HG02973 (cell line): ENCODE data around the gene PLA2G2D.

Experiments
- ATAC-seq: cut with Tn5 transposase; IDR thresholded peaks from one replicate; pipeline ENCODE4 v1.9.1; 2021; ENCODE audit warnings: moderate library complexity; ENCODE audit not compliant: unreplicated experiment

PLA2G2D gene

GRCh38 chr1:20090641-20091040, 28.7 kb downstream of the PLA2G2D start:
- no peak for ATAC-seq

- ATAC-seq: no peak
Measured at GRCh38 chr1:20090119-20090518, 29.2 kb downstream of the PLA2G2D start.

GRCh38 chr1:20089328-20090077, 29.8 kb downstream of the PLA2G2D start:
- no peak for ATAC-seq

DNA sequence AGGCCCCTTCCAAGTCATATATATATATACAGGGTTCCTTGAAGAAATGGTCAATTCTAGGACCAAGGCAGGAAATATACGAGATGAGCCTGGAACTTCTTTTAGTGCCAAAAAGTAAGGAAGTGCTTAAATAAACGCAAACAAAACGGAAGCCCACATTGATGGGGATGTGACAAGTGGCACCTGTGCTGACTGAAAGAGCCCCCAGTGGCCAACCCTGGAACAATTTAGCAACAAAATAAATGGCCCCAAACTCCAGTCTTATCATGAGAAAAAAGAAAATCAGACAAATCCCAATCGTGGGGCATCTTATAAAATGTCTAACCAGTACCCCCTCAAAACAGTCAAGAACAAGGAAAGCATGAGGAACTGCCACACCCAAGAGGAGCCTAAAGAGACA, 31.7 kb downstream of the PLA2G2D start:
- no peak for ATAC-seq

DNA sequence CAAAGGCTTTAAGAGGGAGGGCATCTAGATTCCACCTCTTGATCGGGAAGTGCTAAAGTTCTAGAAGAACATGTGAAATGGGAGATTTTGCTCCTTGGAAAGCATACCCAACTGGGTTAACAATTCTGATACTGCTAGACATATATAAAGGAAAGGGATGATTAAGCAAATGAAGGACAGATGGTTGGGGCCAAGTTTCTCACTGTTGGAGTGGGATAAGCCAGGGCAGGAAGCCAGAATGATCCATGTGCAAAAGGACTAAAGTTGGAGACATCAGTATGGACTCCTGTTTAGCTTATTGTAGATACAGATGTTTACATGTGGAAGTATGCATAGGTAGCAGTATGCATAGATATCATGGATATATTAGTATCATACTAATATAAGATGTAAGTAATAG, 32.5 kb downstream of the PLA2G2D start:
- ATAC-seq: no peak

DNA sequence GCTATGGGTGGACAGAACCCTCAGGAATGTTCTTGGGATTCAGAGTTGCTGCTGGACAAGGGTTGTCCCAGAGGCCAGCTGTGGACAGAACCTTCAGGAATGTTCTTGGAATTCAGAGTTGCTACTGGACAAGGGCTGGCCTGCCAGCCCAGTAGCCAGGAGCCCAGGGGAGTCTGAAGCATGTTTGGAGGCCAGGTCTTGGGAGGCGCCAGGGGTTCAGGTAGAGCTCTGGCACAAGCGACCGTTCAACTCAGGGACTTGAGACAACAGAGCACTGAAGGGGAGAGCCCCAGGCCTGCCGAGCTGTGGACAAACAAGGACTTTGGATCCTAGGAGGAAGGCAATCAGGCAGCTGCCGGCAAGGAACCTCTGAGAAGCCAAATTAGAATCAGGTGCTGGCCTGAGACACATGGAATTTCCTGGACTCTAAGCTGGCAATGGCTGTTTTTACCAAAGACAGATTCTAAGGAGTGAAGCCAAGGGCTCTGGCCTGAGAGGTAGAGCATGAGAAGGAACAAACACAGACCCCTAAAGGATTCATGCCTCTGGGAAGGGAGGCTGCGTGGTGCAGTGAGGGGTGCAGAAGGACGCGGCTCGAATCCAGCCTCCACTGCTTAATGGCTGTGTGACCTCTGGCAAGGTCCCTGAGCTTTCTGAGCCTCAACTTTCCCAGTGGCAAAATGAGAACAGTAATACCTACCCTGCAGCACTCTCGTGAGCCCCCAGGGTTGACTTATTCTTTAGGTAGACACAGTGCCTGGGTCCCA, 36.0 kb downstream of the PLA2G2D start:
- ATAC-seq: no peak

- no peak for ATAC-seq
Measured at GRCh38 chr1:20082772-20083171, 36.6 kb downstream of the PLA2G2D start.

DNA sequence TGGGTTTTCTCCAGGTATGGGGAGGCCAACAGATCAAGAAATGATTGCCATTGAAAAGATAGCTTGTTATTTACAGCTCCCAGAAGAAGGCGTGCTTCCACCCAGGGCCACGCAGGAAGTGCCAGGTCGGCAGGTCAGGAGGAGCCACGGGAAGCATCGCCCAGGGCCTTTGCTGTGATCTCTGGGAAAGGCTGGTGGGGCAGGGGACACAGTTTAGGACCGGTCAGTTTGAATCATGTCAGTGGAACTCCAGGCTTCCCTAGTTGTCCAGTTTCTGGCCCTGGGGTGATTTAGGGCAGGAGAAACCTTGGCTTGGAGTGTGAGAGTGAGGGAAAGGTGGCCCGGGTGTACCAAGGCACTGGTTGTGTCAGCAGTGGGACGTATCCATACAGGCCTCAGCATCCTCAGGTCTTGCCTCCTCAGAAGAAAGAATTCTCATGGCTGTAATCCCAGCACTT, 38.0 kb downstream of the PLA2G2D start:
- no peak for ATAC-seq

DNA sequence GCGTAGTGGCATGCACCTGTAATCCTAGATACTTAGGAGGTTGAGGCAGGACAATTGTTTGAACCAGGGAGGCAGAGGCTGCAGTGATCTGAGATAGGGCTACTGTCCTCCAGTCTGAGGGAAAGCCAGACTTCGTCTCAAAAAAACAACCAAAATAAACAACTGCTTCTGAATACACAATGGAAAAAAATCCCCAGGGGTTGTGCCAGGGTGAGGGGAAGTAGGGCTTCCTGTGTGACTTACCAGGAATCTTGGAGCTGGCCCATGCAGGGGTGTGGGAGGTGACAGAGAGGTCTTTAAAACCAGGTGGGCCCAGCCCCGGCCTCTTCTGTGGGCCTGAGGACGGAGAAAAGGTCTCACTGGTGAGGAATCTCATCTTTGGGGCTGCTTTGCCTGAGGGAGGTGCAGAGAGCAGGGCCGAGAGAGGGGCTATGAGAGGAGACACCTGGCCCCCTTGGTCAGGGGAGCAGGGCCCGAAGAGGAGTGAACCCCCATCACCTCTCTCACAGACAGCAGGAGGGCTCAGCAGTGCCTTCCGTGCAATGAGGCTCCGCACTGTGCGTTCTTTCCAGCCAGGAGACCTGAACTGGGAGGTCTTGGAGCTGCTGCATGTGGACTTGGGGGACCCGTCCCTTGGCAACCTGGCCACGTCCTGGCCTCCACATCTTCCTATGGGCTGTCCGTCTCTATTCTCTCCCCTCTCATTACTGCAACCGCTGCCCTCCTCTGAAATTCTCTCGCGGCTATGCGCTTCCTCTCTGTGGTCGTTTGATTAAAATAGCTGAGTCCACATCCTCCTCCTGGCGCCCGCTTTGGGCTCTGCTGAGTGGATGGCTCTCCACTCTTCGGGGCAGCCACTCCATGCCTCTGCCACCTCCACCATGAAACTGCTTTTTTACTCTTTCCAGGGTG, 38.6 kb downstream of the PLA2G2D start:
- ATAC-seq: no peak

- no peak for ATAC-seq
Measured at GRCh38 chr1:20079661-20080305, 39.6 kb downstream of the PLA2G2D start.

DNA sequence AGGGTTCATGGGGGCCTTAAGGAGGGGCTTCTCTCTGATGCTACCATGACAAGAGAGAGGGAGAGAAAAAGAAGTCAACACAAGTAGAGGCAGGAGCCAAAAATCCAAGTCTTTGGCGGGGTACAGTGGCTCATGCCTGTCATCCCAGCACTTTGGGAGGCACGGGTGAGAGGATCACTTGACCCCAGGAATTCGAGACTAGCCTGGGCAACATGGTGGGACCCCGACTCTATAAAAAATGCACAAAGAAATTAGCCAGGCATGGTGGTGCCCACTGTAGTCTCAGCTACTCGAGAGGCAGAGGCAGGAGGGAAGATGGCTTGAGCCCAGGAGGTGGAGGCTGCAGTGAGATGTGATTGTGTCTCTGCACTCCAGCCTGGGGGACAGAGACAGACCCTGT, 40.6 kb downstream of the PLA2G2D start:
- ATAC-seq: no peak

GRCh38 chr1:20078171-20078651, 41.1 kb downstream of the PLA2G2D start:
- ATAC-seq: no peak

GRCh38 chr1:20076710-20077461, 42.5 kb downstream of the PLA2G2D start:
- ATAC-seq: no peak

GRCh38 chr1:20076223-20076622, 43.1 kb downstream of the PLA2G2D start:
- ATAC-seq: no peak

DNA sequence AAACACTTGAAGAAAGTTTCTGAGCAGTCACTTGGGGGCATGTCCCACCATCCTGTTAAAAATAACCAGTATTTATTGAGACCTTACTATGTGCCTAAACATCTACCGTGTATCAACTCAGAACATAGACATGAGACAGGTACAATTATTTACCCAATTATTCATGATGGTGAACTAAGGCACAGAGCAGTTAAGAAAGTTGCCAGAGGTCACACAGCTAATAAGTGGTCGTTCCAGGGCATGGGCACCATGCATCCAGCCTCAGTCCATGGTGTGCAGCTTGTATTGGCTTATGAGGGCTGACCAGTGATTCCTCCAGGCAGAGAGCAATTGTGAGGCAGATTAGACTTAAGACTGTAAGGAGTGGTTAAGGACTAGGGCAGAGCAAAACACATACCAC, 44.0 kb downstream of the PLA2G2D start:
- ATAC-seq: no peak

- no peak for ATAC-seq
Measured at GRCh38 chr1:20074725-20075171, 44.6 kb downstream of the PLA2G2D start.

DNA sequence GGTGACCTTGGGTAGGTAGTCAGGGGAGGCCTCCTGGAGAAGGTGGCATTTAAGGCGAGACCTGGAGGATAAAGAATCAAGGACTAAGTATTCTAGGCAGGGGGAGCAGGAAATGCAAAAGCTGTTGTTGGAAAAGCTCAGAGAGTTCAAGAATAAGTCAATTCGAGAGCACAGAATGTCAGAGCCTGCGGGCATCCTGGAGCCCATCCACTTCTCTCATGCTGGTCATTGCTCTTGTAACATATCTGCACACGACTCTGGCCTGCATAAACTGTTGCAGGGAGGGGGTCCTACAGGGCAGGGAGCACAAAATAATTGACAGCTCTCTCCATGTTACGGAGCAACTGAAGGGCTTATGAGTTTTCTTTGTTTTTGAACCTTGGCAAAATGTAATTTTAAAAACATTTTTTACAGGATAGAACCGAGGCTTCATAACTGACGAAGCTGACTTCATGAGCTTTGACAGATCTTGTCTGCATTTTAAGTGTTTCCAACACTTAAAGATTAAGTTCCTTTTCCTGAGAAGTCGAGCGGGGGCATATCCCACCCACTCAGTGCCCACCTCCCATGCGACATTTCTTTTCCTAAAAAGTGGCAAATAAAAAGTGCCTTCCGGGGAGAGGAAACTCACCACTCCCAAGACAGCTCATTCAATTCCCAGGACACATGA, 45.1 kb downstream of the PLA2G2D start:
- no peak for ATAC-seq

GRCh38 chr1:20073256-20073655, 46.1 kb downstream of the PLA2G2D start:
- ATAC-seq: no peak

GRCh38 chr1:20072771-20073170, 46.6 kb downstream of the PLA2G2D start:
- ATAC-seq: no peak
